IMR-90 (cell line): ENCODE measurements around the gene ALDH1A2. TPM values are rescaled to one million over a fixed set of nuclear protein-coding genes. Genes with fewer than 3 reads are reported as not detected.
"Not testable (repeated sequence)": the region's sequence is repeated elsewhere in the genome, so short reads cannot be mapped to it uniquely, and the experiment has no call there.

Experiments used
- ATAC-seq: fragments of 200-7000 bp; cut with Tn5 transposase; 2 replicates; pipeline ENCODE4 v1.9.1; 2020; ENCODE audit warnings: low read depth, mild to moderate bottlenecking, moderate library complexity
- BruUV-seq: library from RNA; stranded (reverse); fragments of 400-500 nt; replicated peaks from 2 replicates; lab custom pipeline; 2021; lab: Mats Ljungman, UMichigan
- CTCF ChIA-PET: fragments of 300-600 bp; formaldehyde crosslinking; extraction: SDS; loops from one replicate; lab custom pipeline; 2021; ENCODE audit warnings: antibody characterized with exemption; lab: Yijun Ruan, JAX
- POLR2A ChIA-PET: fragments of 300-600 bp; sonication (Branson Sonifier 250); formaldehyde crosslinking; loops from one replicate; lab custom pipeline; 2022; ENCODE audit warnings: antibody characterized with exemption; ENCODE audit not compliant: unreplicated experiment; lab: Charles Lee
- DNase-seq: peaks from one replicate; pipeline ENCODE4 v3.0.0; 2013
- H2AFZ ChIP-seq: replicated peaks from 2 replicates; pipeline ENCODE3; 2013; ENCODE audit warnings: low read length, mild to moderate bottlenecking; ENCODE audit not compliant: poor library complexity
- H2AK5ac ChIP-seq: 2 replicates; pipeline ENCODE4 v1.6.1; 2013; ENCODE audit warnings: low read depth, low read length, inconsistent platforms
- H2AK9ac ChIP-seq: replicated peaks from 2 replicates; pipeline ENCODE3; 2013; ENCODE audit warnings: mild to moderate bottlenecking, low read depth, low read length, moderate library complexity; ENCODE audit not compliant: poor library complexity
- H2BK120ac ChIP-seq: 2 replicates; pipeline ENCODE4 v1.6.1; 2013; ENCODE audit warnings: low read depth, low read length, inconsistent platforms
- H2BK15ac ChIP-seq: 3 replicates; pipeline ENCODE4 v1.6.1; 2013; ENCODE audit warnings: low read depth, low read length, inconsistent platforms
- H2BK20ac ChIP-seq: 2 replicates; pipeline ENCODE4 v1.6.1; 2013; ENCODE audit warnings: low read depth, mild to moderate bottlenecking, inconsistent platforms, low read length, moderate library complexity
- H2BK5ac ChIP-seq: 2 replicates; pipeline ENCODE4 v1.6.1; 2013; ENCODE audit warnings: mild to moderate bottlenecking, low read depth, low read length, inconsistent platforms; ENCODE audit not compliant: poor library complexity, severe bottlenecking
- H3K14ac ChIP-seq: replicated peaks from 2 replicates; pipeline ENCODE4 v1.6.1; 2013; ENCODE audit warnings: low read depth, low read length, inconsistent platforms
- H3K18ac ChIP-seq: 2 replicates; pipeline ENCODE4 v1.6.1; 2013; ENCODE audit warnings: low read depth, low read length, control low read depth
- H3K23ac ChIP-seq: 2 replicates; pipeline ENCODE4 v1.6.1; 2013; ENCODE audit warnings: low read depth, low read length, inconsistent platforms
- H3K27ac ChIP-seq: 2 replicates; pipeline ENCODE4 v1.5.1; 2013; ENCODE audit warnings: mild to moderate bottlenecking, control low read depth, low read length; ENCODE audit not compliant: insufficient read depth
- H3K27me3 ChIP-seq: 2 replicates; pipeline ENCODE4 v1.6.1; 2013; ENCODE audit warnings: low read length; ENCODE audit not compliant: control insufficient read depth, insufficient read depth
- H3K36me3 ChIP-seq: 2 replicates; pipeline ENCODE4 v1.6.1; 2013; ENCODE audit warnings: low read length, mixed read lengths; ENCODE audit not compliant: control insufficient read depth, insufficient read depth
- H3K4ac ChIP-seq: 2 replicates; pipeline ENCODE4 v1.6.1; 2013; ENCODE audit warnings: low read depth, low read length, inconsistent platforms
- H3K4me1 ChIP-seq: 2 replicates; pipeline ENCODE4 v1.6.1; 2013; ENCODE audit warnings: low read length, mixed read lengths; ENCODE audit not compliant: control insufficient read depth, insufficient read depth
- H3K4me2 ChIP-seq: 2 replicates; pipeline ENCODE4 v1.6.1; 2013; ENCODE audit warnings: low read depth, mild to moderate bottlenecking, control low read depth, low read length, moderate library complexity
- H3K4me3 ChIP-seq: 2 replicates; pipeline ENCODE4 v1.5.1; 2013; ENCODE audit warnings: low read depth, mild to moderate bottlenecking, control low read depth, low read length, moderate library complexity; ENCODE audit not compliant: insufficient read depth
- H3K56ac ChIP-seq: 2 replicates; pipeline ENCODE4 v1.6.1; 2013; ENCODE audit warnings: low read length, inconsistent platforms; ENCODE audit not compliant: insufficient read depth; ENCODE audit errors: extremely low read depth
- H3K79me1 ChIP-seq, 2 experiments: 2 replicates each; pipeline ENCODE4 v1.6.1; 2013; ENCODE audit warnings: low read length in 2 of 2, inconsistent platforms in 1 of 2, low read depth in 1 of 2
- H3K9ac ChIP-seq: 2 replicates; pipeline ENCODE4 v1.6.1; 2013; ENCODE audit warnings: low read depth, low read length, control low read depth
- H3K9me1 ChIP-seq: 2 replicates; pipeline ENCODE4 v1.6.1; 2013; ENCODE audit warnings: low read length, inconsistent platforms; ENCODE audit not compliant: insufficient read depth
- H3K9me3 ChIP-seq: 2 replicates; pipeline ENCODE4 v1.6.1; 2013; ENCODE audit warnings: low read length; ENCODE audit not compliant: control insufficient read depth, insufficient read depth
- H4K20me1 ChIP-seq: 2 replicates; pipeline ENCODE4 v1.6.1; 2013; ENCODE audit warnings: low read length, inconsistent platforms; ENCODE audit not compliant: insufficient read depth
- H4K5ac ChIP-seq: 2 replicates; pipeline ENCODE4 v1.6.1; 2013; ENCODE audit warnings: mild to moderate bottlenecking, low read depth, low read length, control low read depth
- H4K8ac ChIP-seq, 2 experiments: 2 replicates each; pipeline ENCODE4 v1.6.1; 2013; ENCODE audit warnings: low read depth in 2 of 2, low read length in 2 of 2, control low read depth in 1 of 2, inconsistent platforms in 1 of 2
- H4K91ac ChIP-seq: 2 replicates; pipeline ENCODE4 v1.6.1; 2013; ENCODE audit warnings: low read depth, low read length, inconsistent platforms; ENCODE audit not compliant: insufficient read depth
- WGBS, 2 experiments: methylation state at CpG; one replicate each; pipeline versions ENCODE4 v1.1.5 to v1.1.7; 2013; ENCODE audit warnings: missing lambda C conversion rate in 2 of 2; ENCODE audit not compliant: insufficient read length in 1 of 2; ENCODE audit errors: extremely low coverage in 2 of 2; 5-methylcytosine and 5-hydroxymethylcytosine counted together
- dilution Hi-C: fragments of 300-500 bp; cut with HindIII; formaldehyde crosslinking; loops from one replicate; pipeline ENCODE4 v1.14.3; 2018; ENCODE audit warnings: low sequenced_read_pairs; ENCODE audit not compliant: unreplicated experiment
- in situ Hi-C: fragments of 300-500 bp; cut with MboI; formaldehyde crosslinking; loops from 3 replicates; pipeline ENCODE4 v1.14.3; 2019; ENCODE audit warnings: low sequenced_read_pairs, inconsistent platforms, mixed read lengths
- intact Hi-C: fragments of 100-400 bp; cut with micrococcal nuclease; formaldehyde crosslinking; loops from 2 replicates; pipeline ENCODE4 v1.10.0; 2022
- polyA plus RNA-seq, 3 experiments: library from polyadenylated mRNA; depleted of rRNA; stranded (reverse); fragments of >200 nt; gene quantifications; 2 replicates each; pipeline ENCODE4 v1.2.3, GENCODE V29; 2012; ENCODE audit warnings: low replicate concordance in 1 of 3
- total RNA-seq: library from RNA; depleted of rRNA; stranded (reverse); fragments of >200 nt; gene quantifications from 2 replicates; pipeline ENCODE4 v1.2.3, GENCODE V29; 2012

Gene ALDH1A2
- total and polyA plus RNA-seq, 2 of the 4 experiments (the other 2 are of a cell fraction): not detected

DNA sequence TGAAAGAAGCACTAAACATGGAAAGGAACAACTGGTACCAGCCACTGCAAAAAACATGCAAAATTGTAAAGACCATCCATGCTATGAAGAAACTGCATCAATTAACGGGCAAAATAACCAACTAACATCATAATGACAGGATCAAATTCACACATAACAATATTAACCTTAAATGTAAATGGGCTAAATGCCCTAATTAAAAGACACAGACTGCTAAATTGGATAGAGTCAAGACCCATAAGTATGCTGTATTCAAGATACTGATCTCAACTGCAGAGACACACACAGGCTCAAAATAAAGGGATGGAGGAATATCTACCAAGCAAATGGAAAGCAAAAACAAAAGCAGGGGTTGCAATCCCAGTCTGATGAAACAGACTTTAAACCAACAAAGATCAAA, 37.1 kb downstream of the ALDH1A2 start:
- H3K4me1 ChIP-seq, ATAC-seq, DNase-seq, H3K18ac ChIP-seq, H3K4me3 ChIP-seq, H3K79me1 ChIP-seq, dilution Hi-C loops, H3K9me1 ChIP-seq, intact Hi-C loops, H3K27me3 ChIP-seq, H2BK20ac ChIP-seq, H2AFZ ChIP-seq, H4K20me1 ChIP-seq, BruUV-seq, H3K4ac ChIP-seq, H2AK5ac ChIP-seq, H2BK5ac ChIP-seq, H3K9me3 ChIP-seq, CTCF ChIA-PET, H3K4me2 ChIP-seq, H3K14ac ChIP-seq, H3K9ac ChIP-seq, H3K23ac ChIP-seq, in situ Hi-C loops, H4K5ac ChIP-seq, H3K56ac ChIP-seq, H4K8ac ChIP-seq, H2BK120ac ChIP-seq, H2AK9ac ChIP-seq, POLR2A ChIA-PET, H4K91ac ChIP-seq, H3K27ac ChIP-seq, H2BK15ac ChIP-seq, H3K36me3 ChIP-seq: not testable (repeated sequence)
- WGBS, 2 experiments: no CpG with 5 or more reads among the region's 1 CpG
